Measurements from ENCODE around the gene CTNS.

CTNS gene

GRCh38 chr17:3659541-3660111, 23.1 kb downstream of the CTNS start:
- DNase-seq, result no peak

DNA sequence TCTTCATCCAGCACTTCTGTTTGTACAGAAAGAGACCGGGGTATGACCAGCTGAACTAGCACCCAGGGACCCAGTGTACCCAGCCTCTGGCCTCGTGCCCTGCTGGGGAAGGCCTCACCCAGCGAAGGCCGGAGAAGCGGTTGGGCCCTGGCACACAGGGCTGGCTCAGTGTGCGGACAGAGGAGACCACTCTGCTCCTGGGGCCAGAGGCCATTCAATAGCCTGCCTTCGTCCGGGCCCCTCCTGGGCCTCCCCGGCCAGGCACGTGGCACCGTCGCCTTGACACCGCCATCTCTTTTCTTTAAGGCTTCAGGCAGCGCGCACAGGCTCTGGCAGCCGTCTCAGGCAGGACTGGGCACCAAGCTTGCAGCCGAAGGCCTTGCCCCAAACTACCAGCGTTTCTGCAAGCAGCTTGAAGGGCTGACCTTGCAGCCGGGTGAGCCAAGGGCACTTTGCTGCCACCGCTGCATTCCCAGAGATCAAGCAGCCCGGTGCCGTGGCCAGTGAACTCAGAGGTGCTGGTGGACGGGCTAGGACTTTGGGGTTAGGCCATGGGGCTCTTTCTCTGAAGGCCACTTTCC, 23.8 kb downstream of the CTNS start:
- no peak for DNase-seq

DNA sequence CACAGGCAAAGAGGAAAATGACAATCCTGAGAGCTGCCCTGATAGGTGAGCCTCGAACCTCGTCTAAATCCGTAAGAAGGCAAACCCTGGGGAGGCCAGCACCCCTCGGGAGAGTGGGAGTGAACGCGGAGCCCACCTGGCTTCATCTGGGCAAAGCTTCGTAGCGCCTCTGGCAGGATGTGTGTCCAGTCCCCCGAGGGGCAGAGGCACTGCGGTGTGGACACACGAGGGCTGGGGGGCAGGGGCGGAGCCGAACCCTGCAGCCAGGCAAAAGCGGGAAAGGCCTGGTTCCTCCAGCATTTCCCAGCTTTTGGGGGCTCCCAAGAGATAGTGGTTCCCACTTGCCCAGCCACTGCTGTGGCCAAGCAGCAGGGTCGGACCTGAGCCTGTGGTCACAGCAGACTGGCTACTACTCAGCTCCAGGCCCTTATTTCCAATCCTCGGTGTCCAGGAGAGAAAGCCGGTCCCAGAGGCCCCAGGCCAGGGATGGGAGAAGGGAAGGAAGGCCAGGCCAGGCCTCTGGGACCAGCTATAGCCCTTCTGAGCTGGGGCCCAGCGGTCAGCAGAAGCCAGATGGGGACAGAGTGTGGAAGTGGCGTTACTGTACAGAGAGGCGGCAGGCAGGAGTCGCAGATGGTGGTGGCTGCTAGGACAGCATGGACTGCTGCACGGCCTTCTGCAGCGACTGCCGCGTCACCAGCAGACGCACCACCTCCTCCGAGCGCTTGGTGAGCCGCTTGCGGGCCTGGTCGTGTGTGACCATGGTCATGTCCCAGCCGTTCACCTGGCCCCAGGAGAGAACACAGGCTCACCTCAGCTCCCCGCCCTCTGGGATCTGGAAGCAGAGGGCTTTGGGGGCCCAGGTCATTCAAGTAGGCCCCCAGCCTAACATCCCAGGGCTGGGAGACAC, 26.8 kb downstream of the CTNS start:
- DNase-seq, result no peak

GRCh38 chr17:3665834-3666233, 29.3 kb downstream of the CTNS start:
- no peak for DNase-seq

GRCh38 chr17:3666516-3666915, 30.0 kb downstream of the CTNS start:
- no peak for DNase-seq

DNA sequence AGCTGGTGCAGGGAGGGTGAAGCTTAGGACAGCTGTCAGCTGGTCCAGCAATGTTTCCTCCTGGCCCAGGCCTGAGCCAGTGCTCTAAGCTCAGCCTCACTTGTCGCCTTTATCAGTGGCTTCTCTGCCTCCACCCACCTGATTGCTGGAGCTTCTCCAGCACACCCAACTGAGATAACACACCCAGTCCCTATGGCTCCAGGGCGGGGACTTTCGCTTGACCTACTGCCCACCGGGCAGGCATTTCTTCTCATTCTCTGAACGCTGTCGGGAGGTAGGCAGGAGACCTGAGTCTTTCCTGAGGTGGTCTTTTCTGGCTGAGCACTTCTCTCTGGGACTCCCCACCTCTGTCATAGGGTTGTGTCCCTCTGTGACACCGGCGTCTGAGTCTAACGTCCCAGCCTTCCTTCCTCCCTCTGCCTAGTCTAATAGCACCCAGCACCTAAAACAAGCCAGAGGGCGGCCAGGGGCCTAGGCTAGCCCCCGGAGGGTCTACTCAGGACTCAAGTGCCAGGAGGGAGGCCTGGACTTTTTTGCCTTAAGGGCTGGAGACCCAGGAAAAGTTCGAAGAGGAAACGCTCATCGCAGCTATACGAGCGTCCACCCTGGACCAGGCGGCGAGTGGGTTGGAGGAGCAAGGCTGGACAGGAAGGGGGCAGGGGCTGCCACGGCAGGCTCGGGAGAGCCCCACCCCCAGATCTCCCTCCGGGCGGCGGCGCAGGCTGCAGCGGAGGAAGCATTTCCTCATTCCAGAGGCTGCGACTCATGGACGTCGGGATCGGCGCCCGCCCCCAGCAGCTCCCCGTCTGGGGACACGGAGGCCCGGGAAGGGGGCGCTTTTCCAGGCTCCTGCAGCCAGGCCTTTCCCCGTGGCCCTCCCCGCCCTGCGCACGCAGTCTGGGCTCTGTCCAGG, 31.1 kb downstream of the CTNS start:
- no peak for DNase-seq

GRCh38 chr17:3668279-3669084, 31.9 kb downstream of the CTNS start, which contains the start of the genes EMC6 and TAX1BP3:
Gene EMC6, plus strand, starts transcription at chr17:3668812. Its CDS starts 335 bp downstream, at chr17:3669147.
Gene TAX1BP3, minus strand, starts transcription at chr17:3668578. Its CDS starts 52 bp downstream, at chr17:3668526.
- peak; percentile 97 for DNase-seq

GRCh38 chr17:3669085-3669347, 32.5 kb downstream of the CTNS start:
- no peak for DNase-seq

GRCh38 chr17:3669548-3669947, 33.0 kb downstream of the CTNS start:
- no peak for DNase-seq

- no peak for DNase-seq
These were observed 36.0 kb downstream of the CTNS start for GRCh38 chr17:3672571-3672970.

DNA sequence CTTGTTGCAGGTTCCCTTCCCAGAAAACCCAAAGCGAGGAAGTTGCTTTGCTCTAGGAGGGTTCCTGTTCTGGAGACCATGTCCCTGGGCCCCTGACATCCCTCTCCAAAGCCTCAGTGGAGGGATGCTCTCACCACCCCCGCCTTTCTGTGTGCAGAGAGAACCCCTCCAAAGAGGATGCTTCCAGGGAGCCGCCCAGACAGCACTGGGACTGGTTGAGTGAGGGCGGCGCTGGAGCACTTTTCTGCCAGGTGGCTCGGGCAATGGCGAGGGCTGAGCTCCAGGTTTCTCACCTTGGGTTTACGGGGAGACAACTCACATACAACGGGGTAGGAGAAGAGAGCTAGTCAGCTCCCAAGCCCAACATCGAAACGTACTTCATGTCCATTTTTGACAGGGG, 39.3 kb downstream of the CTNS start:
- DNase-seq, result no peak

DNA sequence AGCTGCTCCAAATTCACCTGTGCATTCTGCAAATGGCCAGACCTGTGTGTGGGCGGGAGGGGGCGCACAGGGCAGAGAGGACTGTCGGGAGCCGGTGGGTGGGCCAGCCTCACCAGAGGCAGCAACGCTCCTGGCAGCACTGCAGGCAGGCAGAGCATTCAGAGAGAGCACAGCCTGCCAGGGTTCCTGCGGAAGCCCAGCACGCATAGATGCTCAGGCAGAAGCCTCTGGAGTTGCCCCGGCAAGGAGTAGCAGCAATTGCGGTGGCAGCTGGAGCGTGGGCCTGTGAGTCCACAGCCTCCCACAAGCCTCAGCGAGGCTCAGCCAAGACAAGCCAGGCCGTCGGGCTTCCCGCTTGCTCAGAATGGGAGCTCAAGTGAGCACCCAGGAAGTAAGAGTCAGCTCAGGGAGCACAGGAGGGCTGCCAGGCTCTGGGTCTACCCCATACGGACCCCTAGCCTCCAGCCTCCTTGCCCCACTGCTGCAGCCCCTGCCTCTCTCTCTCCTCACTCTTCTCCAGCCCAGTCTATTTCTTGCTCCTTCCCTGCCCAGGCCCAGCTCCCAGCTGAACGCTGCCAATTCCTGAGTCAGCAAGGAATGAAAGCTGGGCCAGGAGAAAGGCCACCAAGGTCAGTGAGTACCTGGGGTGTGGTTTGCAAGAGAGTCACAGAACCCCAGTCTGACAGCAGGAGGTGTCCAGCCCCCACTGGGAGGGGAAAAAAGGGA, 41.7 kb downstream of the CTNS start:
- DNase-seq, result no peak

GRCh38 chr17:3678821-3679530, 42.4 kb downstream of the CTNS start:
- no peak for DNase-seq

DNA sequence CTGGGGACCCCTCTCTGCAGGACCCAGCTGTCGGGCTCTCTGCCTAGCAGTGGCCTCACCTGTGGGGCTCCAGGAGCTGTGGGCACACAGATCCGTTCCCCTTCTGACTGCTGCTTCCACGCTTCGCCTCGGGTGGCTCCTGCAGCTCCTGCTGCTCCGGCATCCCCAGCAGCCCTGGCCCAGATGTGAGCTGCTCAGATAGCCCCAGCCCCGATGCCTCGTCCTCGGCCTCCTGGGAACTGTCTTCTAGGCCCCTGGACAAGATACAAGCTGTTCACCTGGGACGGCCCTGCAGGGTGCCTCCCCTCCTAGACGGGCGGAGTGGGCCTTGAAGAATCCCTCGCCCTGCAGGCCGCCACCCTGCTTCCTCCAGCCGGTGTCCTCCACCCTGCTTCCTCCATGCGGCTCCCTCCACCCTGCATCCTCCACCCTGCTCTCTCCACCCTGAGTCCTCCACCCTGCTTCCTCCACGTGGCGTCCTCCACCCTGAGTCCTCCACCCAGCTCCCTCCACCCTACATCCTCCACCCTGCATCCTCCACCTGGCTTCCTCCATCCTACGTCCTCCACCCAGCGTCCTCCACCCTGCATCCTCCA, 43.1 kb downstream of the CTNS start:
- no peak for DNase-seq

GRCh38 chr17:3681057-3681456, 44.5 kb downstream of the CTNS start:
- no peak for DNase-seq

DNA sequence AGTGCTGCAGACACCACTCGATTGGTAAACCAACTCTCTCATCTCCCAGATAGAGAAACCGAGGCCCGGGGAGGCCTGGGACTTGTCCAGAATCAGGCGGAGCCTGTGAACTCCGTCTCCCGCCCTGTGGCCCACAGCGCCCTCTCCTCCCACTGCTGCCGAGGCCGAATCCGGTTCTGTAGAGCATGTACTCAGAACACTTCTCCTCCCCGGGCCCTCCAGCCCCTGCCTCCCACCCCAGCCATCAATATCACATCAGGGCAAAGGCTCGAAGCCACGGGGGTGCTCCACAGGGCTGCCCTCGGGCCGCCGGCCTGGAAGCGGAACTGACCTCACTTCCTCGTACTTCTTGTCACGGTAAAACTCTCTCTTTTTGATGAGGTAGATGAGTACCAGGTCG, 45.0 kb downstream of the CTNS start:
- no peak for DNase-seq

GRCh38 chr17:3682033-3682432, 45.5 kb downstream of the CTNS start:
- no peak for DNase-seq

DNA sequence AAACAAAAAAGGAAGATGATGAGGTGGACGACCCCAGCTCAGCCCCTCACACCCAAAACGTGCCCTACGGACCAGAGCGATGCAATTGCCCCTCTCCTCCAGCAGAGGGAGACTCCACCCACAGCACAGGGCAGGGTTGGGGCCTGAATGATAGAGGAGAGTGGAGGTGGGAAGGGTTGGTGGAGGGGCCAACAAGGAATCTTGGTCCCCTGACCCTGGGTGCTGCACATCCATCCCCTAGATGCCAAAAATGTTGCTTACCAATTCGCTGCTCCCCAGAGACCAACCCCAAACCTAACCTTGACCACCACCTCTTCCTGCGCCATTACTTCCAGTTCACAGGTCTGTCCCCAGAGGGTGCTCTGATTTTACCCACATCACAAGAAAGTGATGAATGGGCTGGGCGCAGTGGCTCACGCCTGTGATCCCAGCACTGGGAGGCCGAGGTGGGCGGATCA, 46.5 kb downstream of the CTNS start:
- DNase-seq, result no peak

DNA sequence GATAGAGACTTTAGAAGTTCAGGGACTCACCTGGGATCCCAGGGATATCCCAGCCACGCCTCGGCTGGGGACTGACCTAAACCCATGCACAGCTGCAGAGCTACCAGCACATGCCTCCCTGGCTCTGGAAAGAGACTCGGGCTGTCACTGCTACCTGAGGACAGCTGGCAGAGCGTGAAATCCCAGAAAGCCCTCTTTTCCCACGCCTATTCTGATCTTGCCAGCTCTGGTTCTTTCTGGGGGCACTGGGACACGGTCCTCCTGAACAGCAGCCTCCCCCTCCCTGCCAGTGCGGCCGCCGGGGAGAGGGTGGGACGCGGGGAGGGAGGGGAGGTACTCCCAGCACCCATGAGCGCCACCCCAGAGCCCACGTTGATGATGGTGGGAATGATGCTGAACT, 48.6 kb downstream of the CTNS start:
- no peak for DNase-seq

DNA sequence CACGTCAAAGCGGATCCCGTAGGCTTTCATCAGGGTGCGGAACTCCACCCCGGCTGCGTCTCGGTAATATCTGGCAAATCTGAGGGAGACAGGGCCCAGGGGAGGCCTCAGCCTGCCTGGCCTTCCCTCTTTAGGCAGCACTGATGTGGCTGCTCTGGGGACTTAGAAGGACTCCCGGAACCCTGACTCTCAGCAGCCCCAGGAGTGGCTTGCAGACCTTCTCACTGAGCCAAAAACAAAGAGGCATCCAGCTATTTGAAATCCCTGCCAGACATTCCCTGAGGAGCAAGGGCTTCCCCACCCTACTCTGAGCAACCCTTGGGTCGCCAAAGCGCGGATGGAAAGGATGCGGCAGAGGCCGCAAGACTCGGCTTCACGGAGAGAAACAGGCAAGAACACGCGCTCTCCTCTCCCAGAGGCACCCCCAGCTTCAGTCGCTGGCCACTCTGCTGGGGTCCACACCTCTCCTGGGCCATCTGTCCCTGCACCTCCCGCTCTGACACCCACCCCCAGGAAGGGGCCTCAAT, 51.5 kb downstream of the CTNS start:
- no peak for DNase-seq
